ENCODE results near the gene ASCC3.

GRCh38 chr6:100459592-100460184, 421.4 kb downstream of the ASCC3 start:
- no peak for TF ChIP-seq EZH2phosphoT487 (IDR thresholded peaks at IDR 0.05; ENCODE audit: insufficient read depth, low read depth)
- TF ChIP-seq EZH2 (IDR thresholded peaks at IDR 0.05; ENCODE audit: insufficient read depth, poor library complexity, severe bottlenecking) = no peak

All from GM23248 (cell line).